IPS-18a (cell line): ENCODE measurements around the gene SLC50A1.
"Not testable (repeated sequence)": the region's sequence is repeated elsewhere in the genome, so short reads cannot be mapped to it uniquely, and the experiment has no call there.

ENCODE experiments used
- H3K27ac ChIP-seq: one replicate; pipeline ENCODE4 v1.5.1; 2013; ENCODE audit warnings: low read length
- H3K27me3 ChIP-seq: one replicate; pipeline ENCODE4 v1.6.1; 2013; ENCODE audit warnings: mild to moderate bottlenecking, low read length; ENCODE audit not compliant: control insufficient read depth, insufficient read depth
- H3K36me3 ChIP-seq: one replicate; pipeline ENCODE4 v1.6.1; 2013; ENCODE audit warnings: low read depth, low read length; ENCODE audit not compliant: control insufficient read depth
- H3K4me1 ChIP-seq: one replicate; pipeline ENCODE4 v1.6.1; 2013; ENCODE audit warnings: low read depth, low read length; ENCODE audit not compliant: control insufficient read depth
- H3K4me3 ChIP-seq: one replicate; pipeline ENCODE4 v1.5.1; 2013; ENCODE audit warnings: low read length
- H3K9ac ChIP-seq: one replicate; pipeline ENCODE4 v1.6.1; 2013; ENCODE audit warnings: mild to moderate bottlenecking, low read length, moderate library complexity
- H3K9me3 ChIP-seq: one replicate; pipeline ENCODE4 v1.6.1; 2013; ENCODE audit warnings: low read depth, low read length; ENCODE audit not compliant: control insufficient read depth

The SLC50A1 gene

DNA sequence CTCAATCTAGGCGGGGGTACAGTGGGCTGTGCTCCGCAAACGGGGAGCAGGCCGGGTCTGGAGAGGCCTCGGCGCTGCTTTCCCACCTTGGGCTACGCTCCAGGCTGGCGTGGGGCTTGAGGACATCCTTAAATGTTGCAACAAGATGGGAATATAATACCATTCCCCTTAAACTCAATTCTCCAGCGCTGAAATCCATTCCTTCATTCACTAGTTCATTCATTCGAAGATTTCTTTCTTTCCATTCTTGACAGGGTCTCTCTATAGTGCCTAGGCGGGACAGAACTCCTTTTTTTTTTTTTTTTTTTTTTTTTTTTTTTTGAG, 4.9 kb downstream of the SLC50A1 start:
- Histone ChIP-seq H3K27me3 (no peaks in the 10 kb centered on the region), H3K4me1 (peaks cover 3% of the 10 kb centered on the region), H3K36me3 (no peaks in the 10 kb centered on the region), H3K9me3 (no peaks in the 10 kb centered on the region), H3K27ac (no peak overlapping the region), H3K4me3 (peak overlapping the region; percentile 97), H3K9ac (peak overlapping the region; percentile 77)

DNA sequence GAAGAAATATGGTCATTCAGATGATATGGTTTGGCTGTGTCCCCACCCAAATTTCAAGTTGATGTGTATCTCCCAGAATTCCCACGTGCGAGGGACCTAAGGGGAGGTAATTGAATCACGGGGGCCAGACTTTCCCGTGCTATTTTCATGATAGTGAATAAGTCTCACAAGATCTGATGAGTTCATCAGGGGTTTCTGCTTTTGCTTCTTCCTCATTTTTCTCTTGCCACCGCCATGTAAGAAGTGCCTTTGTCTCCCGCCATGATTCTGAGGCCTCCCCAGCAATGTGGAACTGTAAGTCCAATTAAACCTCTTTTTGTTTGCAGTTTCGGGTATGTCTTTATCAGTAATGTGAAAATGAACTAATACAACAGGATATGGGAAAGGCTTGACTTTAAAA, 6.1 kb downstream of the SLC50A1 start:
- no peaks in the 10 kb centered on the region for H3K9me3 ChIP-seq
- no peaks in the 10 kb centered on the region for H3K36me3 ChIP-seq
- H3K27ac ChIP-seq, result no peak overlapping the region
- H3K4me3 ChIP-seq, result no peak overlapping the region
- no peak overlapping the region for H3K9ac ChIP-seq
- no peaks in the 10 kb centered on the region for H3K27me3 ChIP-seq
- H3K4me1 ChIP-seq, result peaks cover 3% of the 10 kb centered on the region

DNA sequence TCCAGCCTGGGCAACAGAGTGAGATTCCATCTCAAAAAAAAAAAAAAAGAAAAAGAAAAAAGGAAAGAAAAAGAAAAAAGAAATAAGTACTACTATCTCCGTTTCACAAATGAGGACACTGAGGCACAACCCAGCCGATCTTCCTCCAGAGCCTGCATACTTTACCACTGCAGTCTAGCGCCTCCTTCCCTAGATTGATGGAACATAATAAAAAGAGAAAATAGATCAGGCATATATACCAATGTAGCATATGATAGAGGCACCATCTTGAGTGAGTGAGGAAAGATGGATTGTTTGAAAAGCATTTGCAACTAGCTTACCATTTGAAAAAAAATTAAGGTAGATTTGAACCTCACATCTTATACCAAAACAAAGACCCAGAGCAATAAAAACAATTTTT, 9.8 kb downstream of the SLC50A1 start:
- no peak overlapping the region for H3K4me3 ChIP-seq
- no peaks in the 10 kb centered on the region for H3K36me3 ChIP-seq
- H3K27ac ChIP-seq, result no peak overlapping the region
- no peaks in the 10 kb centered on the region for H3K4me1 ChIP-seq
- H3K9ac ChIP-seq, result no peak overlapping the region
- H3K27me3 ChIP-seq, result no peaks in the 10 kb centered on the region
- no peaks in the 10 kb centered on the region for H3K9me3 ChIP-seq

DNA sequence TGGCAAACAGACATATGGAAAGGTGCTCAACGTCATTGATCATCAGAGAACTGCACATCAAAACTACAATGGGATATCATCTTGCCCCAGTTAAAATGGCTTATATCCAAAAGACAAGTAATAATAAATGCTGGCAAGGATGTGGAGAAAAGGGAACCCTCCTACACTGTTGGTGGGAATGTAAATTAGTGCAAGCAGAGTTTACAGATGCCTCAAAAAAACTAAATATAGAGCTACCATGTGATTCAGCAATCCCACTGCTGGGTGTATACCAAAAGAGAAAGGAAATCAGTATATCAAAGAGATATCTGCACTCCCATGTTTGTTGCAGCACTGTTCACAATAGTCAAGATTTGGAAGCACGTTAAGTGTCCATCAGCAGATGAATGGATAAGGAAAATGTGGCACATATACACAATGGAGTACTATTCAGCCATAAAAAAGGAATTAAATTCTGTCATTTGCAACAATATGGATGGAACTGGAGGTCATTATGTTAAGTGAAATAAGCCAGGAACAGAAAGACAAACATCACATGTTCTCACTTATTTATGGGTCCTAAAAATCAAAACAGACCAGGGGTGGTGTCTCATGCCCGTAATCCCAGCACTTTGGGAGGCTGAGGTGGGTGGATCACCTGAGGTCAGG, 20.5 kb downstream of the SLC50A1 start:
- H3K36me3 ChIP-seq, H3K27me3 ChIP-seq, H3K4me1 ChIP-seq, H3K9ac ChIP-seq, H3K27ac ChIP-seq, H3K9me3 ChIP-seq, H3K4me3 ChIP-seq: not testable (repeated sequence)

DNA sequence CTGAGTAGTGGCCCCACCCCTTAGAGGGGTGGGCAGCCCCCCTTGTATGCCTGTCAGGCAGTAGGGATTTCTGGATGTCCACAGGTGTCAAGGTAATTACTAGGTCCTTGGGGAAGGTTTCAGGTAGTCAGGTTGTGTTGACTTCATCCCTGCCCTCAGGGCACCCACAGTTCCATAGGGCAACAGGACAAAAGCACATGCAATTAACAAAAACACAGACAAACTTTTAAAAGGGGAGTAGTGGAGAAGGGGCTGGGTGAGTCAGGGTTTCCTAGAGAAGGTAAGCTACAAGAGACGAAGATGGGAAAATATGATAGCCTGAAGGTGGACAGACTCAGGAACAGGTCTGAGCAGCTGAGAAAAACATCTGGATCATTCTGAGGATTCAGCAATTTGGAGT, 23.3 kb downstream of the SLC50A1 start:
- Histone ChIP-seq H3K27ac (no peak overlapping the region), H3K4me1 (no peaks in the 10 kb centered on the region), H3K36me3 (no peaks in the 10 kb centered on the region), H3K4me3 (no peak overlapping the region), H3K9me3 (no peaks in the 10 kb centered on the region), H3K27me3 (no peaks in the 10 kb centered on the region), H3K9ac (no peak overlapping the region)

DNA sequence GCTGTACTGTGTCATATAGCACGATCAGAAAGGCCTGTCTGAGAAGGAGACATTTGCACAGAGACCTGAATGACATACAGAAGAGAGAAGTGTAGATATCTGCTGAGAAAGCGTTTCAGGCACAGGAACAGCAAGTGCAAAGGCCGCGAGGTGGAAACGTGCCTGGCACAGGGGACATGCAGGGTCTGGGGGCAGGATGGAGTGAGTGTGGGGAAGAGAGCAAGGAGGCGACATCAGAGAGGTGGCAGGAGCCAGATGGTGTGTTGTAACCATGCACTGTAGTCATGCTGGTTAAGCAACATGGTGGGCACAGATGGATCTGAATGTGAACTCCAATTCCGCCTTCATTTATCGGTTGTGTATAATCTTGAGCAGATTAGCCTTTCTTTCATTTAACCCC, 24.5 kb downstream of the SLC50A1 start:
- Histone ChIP-seq H3K27ac (no peak overlapping the region), H3K9ac (no peak overlapping the region), H3K27me3 (no peaks in the 10 kb centered on the region), H3K36me3 (no peaks in the 10 kb centered on the region), H3K4me1 (no peaks in the 10 kb centered on the region), H3K4me3 (no peak overlapping the region), H3K9me3 (no peaks in the 10 kb centered on the region)

DNA sequence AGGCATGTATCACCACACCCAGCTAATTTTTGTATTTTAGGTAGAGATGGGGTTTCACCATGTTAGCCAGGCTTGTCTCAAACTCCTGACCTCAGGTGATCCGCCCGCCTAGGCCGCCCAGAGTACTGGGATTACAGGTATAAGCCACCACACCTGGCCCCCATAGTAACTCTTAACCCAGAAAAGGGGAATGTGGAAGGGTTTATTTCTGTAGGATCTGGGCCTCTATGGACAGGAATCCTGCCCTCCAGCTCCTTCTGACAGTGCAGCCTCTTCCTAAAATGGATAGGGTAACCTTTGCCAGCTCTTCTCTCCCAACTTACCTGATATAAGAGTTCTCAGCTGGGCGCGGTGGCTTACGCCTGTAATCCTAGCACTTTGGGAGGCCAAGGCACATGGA, 27.0 kb downstream of the SLC50A1 start:
- not testable (repeated sequence) for H3K4me3 ChIP-seq, H3K9me3 ChIP-seq, H3K36me3 ChIP-seq, H3K9ac ChIP-seq, H3K27me3 ChIP-seq, H3K27ac ChIP-seq
- H3K4me1 ChIP-seq, result peaks cover 12% of the 10 kb centered on the region

DNA sequence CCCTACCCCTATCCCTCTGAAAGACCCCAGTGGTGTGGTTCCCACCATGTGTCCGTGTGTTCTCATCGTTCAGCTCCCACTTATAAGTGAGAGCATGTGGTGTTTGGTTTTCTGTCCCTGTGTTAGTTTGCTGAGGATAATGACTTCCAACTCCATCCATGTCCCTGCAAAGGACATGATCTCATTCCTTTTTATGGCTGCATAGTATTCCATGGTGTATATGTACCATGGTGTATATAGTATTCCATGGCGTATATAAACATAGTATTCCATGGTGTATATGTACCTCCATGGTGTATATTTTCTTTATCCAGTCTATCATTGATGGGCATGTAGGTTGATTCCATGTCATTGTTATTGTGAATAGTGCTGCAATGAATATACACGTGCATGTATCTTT, 28.1 kb downstream of the SLC50A1 start:
- not testable (repeated sequence) for H3K27me3 ChIP-seq, H3K9me3 ChIP-seq, H3K27ac ChIP-seq, H3K9ac ChIP-seq, H3K36me3 ChIP-seq, H3K4me3 ChIP-seq
- H3K4me1 ChIP-seq, result peaks cover 12% of the 10 kb centered on the region

DNA sequence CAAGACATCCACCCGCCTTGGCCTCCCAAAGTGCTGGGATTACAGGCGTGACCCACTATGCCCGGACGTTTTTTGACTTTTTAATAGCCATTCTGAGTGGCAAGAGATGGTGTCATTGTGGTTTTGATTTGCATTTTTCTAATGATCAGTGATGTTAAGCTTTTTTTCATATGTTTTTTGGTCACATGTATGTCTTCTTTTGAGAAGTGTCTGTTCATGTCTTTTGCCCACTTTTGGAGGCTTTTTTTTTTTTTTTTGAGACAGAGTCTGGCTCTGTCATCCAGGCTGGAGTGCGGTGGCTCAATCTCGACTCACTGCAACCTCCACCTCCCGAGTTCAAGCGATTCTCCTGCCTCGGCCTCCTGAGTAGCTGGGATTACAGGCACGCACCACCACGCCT, 29.0 kb downstream of the SLC50A1 start:
- not testable (repeated sequence) for H3K27ac ChIP-seq, H3K27me3 ChIP-seq, H3K9me3 ChIP-seq, H3K4me3 ChIP-seq, H3K36me3 ChIP-seq, H3K9ac ChIP-seq
- peaks cover 12% of the 10 kb centered on the region for H3K4me1 ChIP-seq

DNA sequence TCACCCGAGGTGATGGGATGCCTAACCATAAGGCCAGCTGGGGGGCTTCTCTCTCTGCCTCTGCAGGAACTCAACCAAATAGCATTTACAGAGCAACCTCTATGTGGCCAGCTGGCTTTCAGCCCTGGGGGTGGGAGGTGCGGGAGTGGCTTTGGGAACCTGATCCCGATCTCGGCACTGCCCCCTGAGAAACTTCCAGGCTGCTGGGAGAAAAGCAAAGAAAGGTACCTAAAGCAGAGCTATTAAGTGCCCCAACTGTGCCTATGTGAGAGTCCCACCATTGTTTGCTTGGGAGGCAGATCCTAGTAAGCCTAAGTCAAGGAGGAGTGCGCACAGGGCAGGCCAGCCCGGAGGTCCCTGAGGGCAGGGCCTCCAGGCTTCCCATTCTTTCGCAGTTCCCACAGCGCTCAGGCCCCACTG, 30.4 kb downstream of the SLC50A1 start:
- H3K27ac ChIP-seq, result no peak overlapping the region
- H3K36me3 ChIP-seq, result peaks cover 16% of the 10 kb centered on the region
- H3K9ac ChIP-seq, result peak overlapping the region; percentile 9
- peak overlapping the region; percentile 53 for H3K4me3 ChIP-seq
- no peaks in the 10 kb centered on the region for H3K9me3 ChIP-seq
- H3K4me1 ChIP-seq, result peaks cover 12% of the 10 kb centered on the region
- H3K27me3 ChIP-seq, result no peaks in the 10 kb centered on the region

DNA sequence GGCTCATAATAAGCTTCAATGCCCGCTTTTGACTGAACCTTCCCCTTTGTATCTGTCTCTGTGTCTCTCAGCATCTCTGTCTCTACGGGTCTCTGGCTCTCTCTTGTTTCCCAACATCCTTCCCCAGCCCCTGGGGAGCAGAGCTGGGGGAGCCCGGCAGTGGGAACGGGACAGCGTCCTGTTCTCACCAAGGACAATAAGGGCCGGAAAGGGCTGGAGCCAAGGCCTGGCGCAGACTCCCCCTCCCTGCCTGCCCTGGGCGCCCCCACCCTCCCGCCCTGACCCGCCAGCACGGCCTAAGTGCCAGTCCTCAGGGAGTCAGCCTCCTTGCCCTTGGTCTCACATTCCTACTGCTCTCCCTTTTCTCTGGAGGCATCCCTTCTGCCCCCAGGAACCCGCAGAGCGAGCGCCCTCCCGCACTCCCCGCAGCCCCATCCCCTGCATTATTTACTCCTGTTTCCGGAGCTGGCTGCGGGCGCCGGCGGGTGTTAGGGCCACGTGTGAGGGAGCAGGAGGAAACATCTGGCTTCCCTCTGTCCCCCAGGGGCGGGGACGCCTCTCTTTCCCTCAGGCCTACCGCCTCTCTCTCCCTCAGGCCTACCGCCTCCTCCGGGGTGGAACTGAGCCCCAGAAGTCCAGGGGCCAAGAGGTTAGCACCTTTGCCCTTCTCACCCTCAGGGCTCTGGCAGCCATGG, 31.0 kb downstream of the SLC50A1 start:
- Histone ChIP-seq H3K27me3 (no peaks in the 10 kb centered on the region), H3K9me3 (no peaks in the 10 kb centered on the region), H3K4me1 (peaks cover 12% of the 10 kb centered on the region), H3K9ac (peak overlapping the region; percentile 9), H3K4me3 (peak overlapping the region; percentile 69), H3K27ac (no peak overlapping the region), H3K36me3 (peaks cover 16% of the 10 kb centered on the region)
